NCI-H748 (cell line): Measurements from ENCODE around the gene AMZ1.
"Not testable (repeated sequence)": the region's sequence is repeated elsewhere in the genome, so short reads cannot be mapped to it uniquely, and the experiment has no call there.

Experiments
- DNase-seq: peaks from one replicate; lab custom pipeline; 2025; ENCODE audit not compliant: unreplicated experiment; lab: John Stamatoyannopoulos, UW

AMZ1 gene

GRCh38 chr7:2689343-2689847 lies 1.4 kb downstream of the AMZ1 start:
- no peak for DNase-seq

- DNase-seq = no peak
These were observed 2.1 kb downstream of the AMZ1 start for GRCh38 chr7:2689951-2690705.

GRCh38 chr7:2691011-2691707 lies 3.2 kb downstream of the AMZ1 start:
- DNase-seq = no peak

- DNase-seq = not testable (repeated sequence)
These were observed 4.0 kb downstream of the AMZ1 start for GRCh38 chr7:2691932-2692439.

GRCh38 chr7:2692543-2692942 lies 4.5 kb downstream of the AMZ1 start:
- no peak for DNase-seq

GRCh38 chr7:2693420-2694121 lies 5.6 kb downstream of the AMZ1 start:
- not testable (repeated sequence) for DNase-seq

- not testable (repeated sequence) for DNase-seq
These were observed 6.1 kb downstream of the AMZ1 start for GRCh38 chr7:2694122-2694436.

- DNase-seq = no peak
These were observed 10.7 kb downstream of the AMZ1 start for GRCh38 chr7:2698581-2699288.

- DNase-seq = no peak
These were observed 11.3 kb downstream of the AMZ1 start for GRCh38 chr7:2699289-2699620.

GRCh38 chr7:2700141-2700850 lies 12.3 kb downstream of the AMZ1 start:
- no peak for DNase-seq

GRCh38 chr7:2701424-2701823 lies 13.4 kb downstream of the AMZ1 start:
- DNase-seq = no peak

- no peak for DNase-seq
These were observed 14.0 kb downstream of the AMZ1 start for GRCh38 chr7:2701832-2702593.

GRCh38 chr7:2702594-2702957 lies 14.6 kb downstream of the AMZ1 start:
- DNase-seq = no peak

GRCh38 chr7:2705371-2706096 lies 17.5 kb downstream of the AMZ1 start:
- no peak for DNase-seq

- no peak for DNase-seq
These were observed 18.7 kb downstream of the AMZ1 start for GRCh38 chr7:2706685-2707126.

- DNase-seq = no peak
These were observed 19.5 kb downstream of the AMZ1 start for GRCh38 chr7:2707481-2707880.

GRCh38 chr7:2708041-2708440 lies 20.0 kb downstream of the AMZ1 start:
- DNase-seq = no peak

GRCh38 chr7:2708547-2709310 lies 20.7 kb downstream of the AMZ1 start:
- DNase-seq = no peak
